ENCODE results near the gene SPATA46.

The SPATA46 gene

DNA sequence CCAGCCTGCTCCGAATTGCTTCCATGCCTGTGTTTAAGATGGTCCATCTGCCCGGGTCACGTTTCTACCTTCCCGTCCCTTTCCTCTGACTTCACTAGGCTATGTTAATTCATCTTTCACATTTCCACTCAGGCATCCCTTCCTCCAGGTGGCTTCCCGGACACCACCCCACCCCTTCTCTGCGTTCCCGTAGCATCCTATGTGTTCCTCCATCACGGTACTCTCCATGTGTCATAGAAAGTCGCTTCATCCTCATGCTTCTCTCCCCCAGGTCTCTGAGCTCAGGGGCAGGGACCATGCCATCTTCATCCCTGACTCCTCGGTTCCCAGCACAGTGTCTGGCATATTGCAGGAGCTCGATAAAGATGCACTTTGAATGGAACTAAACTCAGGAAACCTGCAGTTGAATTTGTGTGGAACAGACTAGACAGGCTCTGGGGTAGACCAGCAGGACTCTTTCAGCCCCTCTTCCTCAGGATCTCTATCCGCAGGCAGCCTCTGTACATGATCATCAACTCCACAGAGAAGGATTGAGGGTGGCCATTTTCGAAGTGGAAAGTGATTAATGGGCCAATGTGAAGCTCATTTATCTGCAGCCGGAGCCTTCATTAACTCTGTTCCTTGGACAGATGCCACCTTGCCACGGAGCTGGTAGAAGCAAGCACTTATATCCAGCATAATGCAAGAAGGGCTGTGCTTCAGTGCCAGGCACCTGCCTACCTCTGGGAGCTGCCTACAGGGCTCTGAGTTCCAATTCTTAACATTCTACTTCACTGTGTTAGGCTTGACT is 13.9 kb upstream of the SPATA46 start:
- no peak for DNase-seq

- no peak for DNase-seq
Measured at GRCh38 chr1:162389971-162390370, 13.3 kb upstream of the SPATA46 start.

GRCh38 chr1:162389021-162389818 is 12.6 kb upstream of the SPATA46 start:
- no peak for DNase-seq

DNA sequence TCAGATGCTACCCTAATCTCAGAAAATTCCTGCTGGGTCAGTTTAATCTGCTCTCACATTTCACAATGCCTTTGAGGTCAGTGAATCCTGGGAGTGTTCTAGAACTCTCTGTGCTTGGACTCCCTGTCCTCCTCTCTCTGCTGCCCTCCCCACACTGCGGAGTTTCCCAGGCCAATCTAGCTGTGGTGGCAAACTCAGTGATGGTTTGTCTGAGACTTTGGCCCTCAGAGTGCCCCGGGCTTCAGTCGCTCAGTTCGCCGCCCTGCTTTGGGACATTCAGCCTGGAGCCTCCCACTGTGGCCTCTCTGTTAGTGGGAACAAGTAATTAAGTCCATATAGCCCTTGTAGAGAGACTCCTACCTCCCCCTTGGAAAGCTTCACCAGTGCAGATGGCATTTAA is 12.0 kb upstream of the SPATA46 start:
- DNase-seq: no peak

DNA sequence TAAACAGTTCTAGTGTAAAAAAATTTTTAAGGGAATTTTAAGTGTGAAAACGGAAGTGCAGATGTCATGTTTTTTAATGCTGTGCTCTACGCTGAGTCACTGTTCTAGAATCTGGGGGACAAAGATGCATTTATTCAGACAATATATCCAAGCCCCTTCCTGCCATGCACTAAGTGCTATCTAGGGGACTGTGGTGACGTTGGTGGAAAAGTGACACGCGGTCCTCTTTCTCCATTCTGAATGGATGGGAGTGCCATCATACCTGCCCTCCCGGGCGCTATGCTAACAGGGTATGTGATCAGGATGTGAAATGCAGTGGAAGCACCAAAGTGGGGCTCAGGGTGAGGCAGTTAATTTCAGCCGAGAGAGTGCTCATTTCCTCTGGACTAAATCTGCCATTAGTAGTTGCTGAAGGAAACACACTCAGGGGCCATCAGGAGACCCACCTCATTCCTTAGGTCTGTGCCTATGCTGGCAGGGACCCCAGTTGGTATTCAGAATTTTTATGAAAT is 11.5 kb upstream of the SPATA46 start:
- no peak for DNase-seq

DNA sequence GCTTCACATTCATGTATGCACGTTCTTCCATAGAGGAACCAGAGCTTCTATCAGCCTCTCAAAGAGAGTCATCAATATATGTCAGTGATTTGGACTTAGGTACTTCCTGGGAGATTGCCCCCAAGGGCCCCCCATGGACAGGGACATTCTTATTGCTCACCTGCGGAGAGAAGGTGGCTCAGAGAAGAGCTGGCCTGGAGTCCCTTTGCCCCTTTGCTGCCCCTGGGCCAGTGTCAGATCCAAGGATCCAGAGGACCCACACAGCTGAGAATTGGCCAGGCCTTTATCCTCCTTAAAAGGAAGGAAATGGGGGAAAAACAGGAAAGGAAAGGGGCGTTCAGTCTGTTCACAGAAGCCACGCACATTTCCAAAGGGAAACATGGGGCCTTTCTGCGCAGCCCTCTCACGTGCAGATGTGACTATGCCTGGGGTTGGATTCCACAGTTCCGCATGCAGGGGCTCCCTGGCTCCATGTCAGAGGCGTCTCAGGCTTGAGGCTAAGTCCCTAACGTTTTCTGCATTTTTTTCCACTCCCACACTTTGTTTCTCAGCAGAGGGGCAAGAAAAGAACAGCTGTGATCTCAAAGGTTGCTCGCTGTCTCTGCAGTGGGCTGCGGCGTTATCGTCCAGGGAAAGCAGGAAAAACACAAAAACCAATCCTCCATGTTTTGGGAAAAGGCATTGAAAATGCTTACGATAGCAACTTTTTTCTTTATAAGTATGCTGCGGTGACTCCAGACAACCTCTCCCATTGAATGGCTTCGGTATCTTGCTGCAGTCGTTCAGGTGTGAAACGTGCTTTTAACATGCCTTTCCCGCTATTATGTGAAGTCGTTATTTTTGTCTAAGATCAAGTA is 10.8 kb upstream of the SPATA46 start:
- DNase-seq: no peak

DNA sequence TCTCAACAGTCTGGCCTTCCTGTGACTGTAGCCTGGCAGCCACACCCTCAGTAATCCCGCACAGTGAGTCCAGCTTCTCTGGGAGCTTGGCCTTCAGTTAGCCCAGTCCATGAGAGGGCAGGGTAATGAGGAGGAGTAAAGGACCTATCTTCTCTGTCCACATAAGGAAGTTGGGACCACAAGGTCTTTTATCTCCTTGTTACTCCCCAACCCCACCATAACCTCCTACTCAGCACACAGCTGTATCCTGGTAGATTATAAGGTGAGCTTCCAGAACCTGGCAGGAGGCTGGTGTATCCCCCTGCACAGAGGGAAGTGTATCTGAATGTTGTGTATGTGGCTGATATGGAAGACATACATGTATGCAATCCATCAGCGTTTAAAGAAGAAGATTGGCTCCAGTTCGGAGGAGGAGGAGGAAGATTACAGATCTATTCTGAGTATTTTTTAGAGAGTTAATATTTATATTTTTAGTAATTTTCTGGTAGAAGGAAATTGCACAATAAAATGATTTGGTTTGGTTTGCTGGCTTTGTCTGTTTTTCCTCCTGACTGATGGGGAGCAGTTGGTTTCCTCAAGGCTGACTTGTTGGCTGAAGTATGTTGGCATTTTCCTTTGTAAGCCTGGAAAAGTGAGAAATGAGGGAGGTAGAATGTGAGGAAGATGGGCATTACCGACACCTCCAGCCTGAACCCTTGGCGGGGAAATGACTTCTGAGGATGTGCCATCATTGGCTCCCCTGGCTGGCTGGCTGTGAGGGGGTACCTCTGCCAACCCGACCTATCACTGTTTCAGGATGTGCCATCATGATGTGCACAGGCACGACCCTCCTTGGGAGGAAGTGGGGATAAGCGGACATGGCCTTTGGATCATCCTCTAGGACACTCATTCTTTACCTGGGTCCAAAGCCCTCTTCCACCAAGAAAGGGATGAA is 9.9 kb upstream of the SPATA46 start:
- DNase-seq: no peak

DNA sequence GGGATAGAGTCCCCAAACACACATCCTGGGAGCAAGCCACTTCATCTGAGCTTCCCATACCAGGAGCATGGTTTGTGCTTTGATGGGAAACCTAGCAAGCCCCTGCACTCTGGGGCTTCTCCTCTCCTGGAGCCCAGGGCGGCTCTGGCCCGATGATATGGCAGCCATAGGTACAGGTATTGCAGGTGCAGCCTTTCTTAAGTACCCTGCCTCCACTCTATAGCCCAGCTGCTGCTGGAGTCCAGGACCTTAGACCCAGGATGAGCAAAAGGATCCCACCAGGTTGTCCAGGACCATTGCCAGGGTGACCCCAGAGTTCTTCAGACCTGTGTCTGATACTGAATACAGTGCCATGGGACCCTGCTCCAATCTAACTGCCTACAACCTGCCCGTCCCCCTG is 9.0 kb upstream of the SPATA46 start:
- DNase-seq: no peak

DNA sequence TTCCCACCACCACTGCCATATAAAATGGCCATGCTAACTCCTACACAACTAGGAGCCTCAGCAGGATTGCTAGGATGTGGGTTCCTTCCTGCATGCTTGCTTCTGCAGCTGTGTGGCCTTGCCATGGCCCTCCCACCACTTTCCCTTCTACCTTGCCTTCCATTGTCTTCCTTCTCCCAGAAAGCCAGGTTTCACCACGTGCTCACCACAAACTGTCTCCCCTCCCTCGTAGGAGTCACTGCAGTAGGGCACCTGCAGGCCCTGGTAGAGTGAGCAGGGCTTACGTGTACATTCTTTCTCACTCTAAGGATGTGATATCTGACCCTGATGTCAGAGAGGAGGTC is 8.6 kb upstream of the SPATA46 start:
- DNase-seq: no peak

GRCh38 chr1:162384601-162385279 is 8.1 kb upstream of the SPATA46 start:
- no peak for DNase-seq

DNA sequence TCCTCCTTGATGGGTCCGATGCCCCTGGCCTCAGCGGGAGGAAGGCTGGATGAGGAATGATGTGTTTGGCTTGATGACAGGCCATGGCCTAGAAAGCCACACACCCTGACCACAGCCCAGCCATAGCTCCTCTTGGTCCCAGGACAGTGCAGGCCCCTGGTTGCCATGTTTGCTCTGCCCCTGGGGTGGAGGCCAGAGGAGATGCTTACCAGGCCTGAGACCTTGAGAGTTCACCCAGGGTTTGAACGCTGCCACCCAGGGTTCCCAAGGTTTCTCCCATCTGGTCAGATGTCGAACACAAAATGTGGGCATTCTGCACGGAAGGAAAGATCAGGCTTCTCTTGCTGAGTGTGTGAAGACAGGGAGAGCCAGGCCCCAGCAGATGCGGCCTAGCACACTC is 7.5 kb upstream of the SPATA46 start:
- no peak for DNase-seq

- no peak for DNase-seq
Measured at GRCh38 chr1:162383516-162383915, 6.9 kb upstream of the SPATA46 start.

DNA sequence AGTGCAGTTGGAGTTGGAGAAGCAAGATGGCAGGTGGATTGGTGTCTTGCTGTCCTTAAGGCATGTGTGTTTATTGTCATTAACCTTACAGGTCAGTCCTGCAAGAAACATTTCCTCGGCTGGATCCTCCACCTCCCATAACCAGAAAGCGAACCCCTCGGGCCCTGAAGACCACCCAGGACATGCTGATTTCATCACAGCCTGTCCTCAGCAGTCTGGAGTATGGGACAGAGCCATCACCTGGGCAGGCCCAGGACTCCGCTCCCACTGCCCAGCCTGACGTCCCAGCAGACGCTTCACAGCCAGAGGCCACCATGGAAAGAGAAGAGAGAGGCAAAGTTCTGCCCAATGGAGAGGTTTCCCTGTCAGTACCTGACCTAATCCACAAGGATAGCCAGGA is 6.4 kb upstream of the SPATA46 start:
- no peak for DNase-seq

GRCh38 chr1:162381941-162382750 is 5.5 kb upstream of the SPATA46 start:
- no peak for DNase-seq

- no peak for DNase-seq
Measured at GRCh38 chr1:162381383-162381782, 4.7 kb upstream of the SPATA46 start, which contains the start of gene C1orf226. Gene C1orf226, plus strand, starts transcription at chr1:162381728. Its CDS starts 174 bp downstream, at chr1:162381902.

DNA sequence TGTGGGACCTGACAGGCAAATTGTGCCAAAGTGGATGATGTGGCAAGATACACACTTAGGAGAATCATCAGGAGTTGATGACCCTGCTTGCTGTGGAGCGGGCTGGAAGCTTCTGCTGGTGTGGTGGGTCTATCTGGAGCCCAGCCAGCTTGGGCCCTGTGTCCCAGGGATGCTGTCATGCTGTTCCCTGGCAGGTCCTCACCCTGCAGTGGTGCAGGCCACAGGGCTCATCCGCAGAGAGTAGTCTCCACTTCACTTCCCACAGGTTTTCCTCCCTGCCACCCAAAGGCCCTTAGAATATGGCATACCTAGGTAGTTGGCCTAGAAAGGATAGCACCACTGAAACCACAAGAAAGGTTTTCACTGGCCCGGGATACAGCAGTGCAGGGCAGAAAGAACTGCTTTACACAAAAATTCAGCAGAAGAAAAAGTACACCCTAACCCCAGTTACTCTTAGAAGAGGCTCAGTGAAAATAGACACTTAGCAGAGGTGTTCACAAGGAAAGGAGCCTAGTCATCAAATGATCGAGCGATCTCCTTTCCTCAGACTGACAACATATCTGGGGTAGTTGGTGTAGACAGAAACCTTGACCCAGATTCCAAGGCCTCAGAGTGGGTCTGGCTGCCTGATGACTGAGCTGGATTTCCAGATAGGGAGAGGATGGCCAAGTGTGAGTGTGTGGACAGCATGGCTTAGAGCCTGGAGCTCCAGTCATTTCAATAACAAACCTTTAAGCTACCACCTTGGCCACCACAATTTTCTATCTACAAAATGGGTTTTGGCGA is 3.6 kb upstream of the SPATA46 start:
- DNase-seq: no peak

DNA sequence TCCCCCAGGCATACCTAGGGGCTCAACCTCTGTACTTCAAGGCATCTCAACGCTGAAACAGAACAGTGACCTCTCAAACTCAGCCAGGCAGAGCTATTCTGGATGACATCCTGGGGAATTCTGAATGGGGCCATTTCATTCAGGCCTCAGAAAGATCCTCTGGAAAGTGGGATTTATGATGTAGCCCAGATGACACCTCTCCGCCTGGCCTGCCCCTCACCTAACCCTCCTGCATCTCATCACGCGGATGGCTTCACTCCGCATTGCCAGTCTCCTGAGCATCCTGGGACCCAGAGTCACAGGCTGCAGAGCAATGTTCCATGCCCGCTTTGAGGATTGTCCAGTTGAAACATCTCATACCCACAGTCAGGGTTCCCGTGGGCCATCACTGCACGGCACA is 1.2 kb downstream of the SPATA46 start:
- no peak for DNase-seq

GRCh38 chr1:162374406-162374805 is 2.2 kb downstream of the SPATA46 start:
- no peak for DNase-seq

- no peak for DNase-seq
Measured at GRCh38 chr1:162373541-162374260, 3.0 kb downstream of the SPATA46 start.
